ENCODE results near the gene PFN1. TPM values are rescaled to one million over a fixed set of nuclear protein-coding genes. Genes with fewer than 3 reads are reported as not detected.

Gene PFN1
- total RNA-seq: 1,000 to 10,000 TPM; 1,741 to 1,743 TPM

- H3K9me3 Mint-ChIP-seq: no peaks in the 10 kb centered on the region
- peak within 1 kb of the TSS; percentile 100 for H3K4me3 Mint-ChIP-seq
- no peaks in the 10 kb centered on the region for H3K27me3 Mint-ChIP-seq
- peaks cover 31% of the 10 kb centered on the region for H3K36me3 Mint-ChIP-seq
- peak; percentile 93 for DNase-seq (ENCODE audit: low spot score)
- peak within 1 kb of the TSS; percentile 96 for H3K27ac Mint-ChIP-seq
- ATAC-seq: peak; percentile 63 to 79
- H3K4me1 Mint-ChIP-seq (ENCODE audit: low read depth in 2 of 2): peaks cover 47 to 55% of the 10 kb centered on the region in 2 donors
Measured at GRCh38 chr17:4948166-4948930, at the start of gene PFN1. TSS of gene PFN1 (minus strand) at chr17:4948530. CDS start at chr17:4948394, 136 bp downstream.

- H3K36me3 Mint-ChIP-seq: no peaks in the 10 kb centered on the region
- H3K4me3 Mint-ChIP-seq: peak within 1 kb of the TSS; percentile 83
- no peaks in the 10 kb centered on the region for H3K9me3 Mint-ChIP-seq
- peak; percentile 96 to 98 for ATAC-seq
- peaks cover 17 to 21% of the 10 kb centered on the region in 2 donors for H3K4me1 Mint-ChIP-seq (ENCODE audit: low read depth in 2 of 2)
- peak; percentile 92 for DNase-seq (ENCODE audit: low spot score)
- peak within 1 kb of the TSS; percentile 17 to 80 for H3K27ac Mint-ChIP-seq
- H3K27me3 Mint-ChIP-seq: peaks cover 0 to 6% of the 10 kb centered on the region in 2 donors
Measured at GRCh38 chr17:4997302-4998026, 49.1 kb upstream of the PFN1 start, which contains the start of the genes INCA1 and KIF1C. TSS of gene INCA1 (minus strand) at chr17:4997522. CDS start at chr17:4994437, 3,085 bp downstream. TSS of gene KIF1C (plus strand) at chr17:4997950. CDS start at chr17:5000247, 2,297 bp downstream.

GRCh38 chr17:4994081-4994595 lies 45.8 kb upstream of the PFN1 start:
- H3K4me3 Mint-ChIP-seq: no peak overlapping the region
- H3K27ac Mint-ChIP-seq: no peak overlapping the region
- H3K36me3 Mint-ChIP-seq: no peaks in the 10 kb centered on the region
- H3K9me3 Mint-ChIP-seq: no peaks in the 10 kb centered on the region
- ATAC-seq (no peak), DNase-seq (ENCODE audit: low spot score) (no peak)
- H3K27me3 Mint-ChIP-seq: peaks cover 0 to 6% of the 10 kb centered on the region in 2 donors
- peaks cover 18 to 21% of the 10 kb centered on the region in 2 donors for H3K4me1 Mint-ChIP-seq (ENCODE audit: low read depth in 2 of 2)

GRCh38 chr17:4987767-4988567 lies 39.6 kb upstream of the PFN1 start:
- Mint-ChIP-seq H3K4me3 (peak overlapping the region; percentile 97), H3K9me3 (no peaks in the 10 kb centered on the region), H3K27me3 (no peaks in the 10 kb centered on the region), H3K27ac (peak overlapping the region; percentile 92 to 94), H3K36me3 (peaks cover 6% of the 10 kb centered on the region), H3K4me1 (ENCODE audit: low read depth in 2 of 2) (peaks cover 35 to 40% of the 10 kb centered on the region in 2 donors)
- no peak for DNase-seq (ENCODE audit: low spot score)
- ATAC-seq: no peak

- peaks cover 10% of the 10 kb centered on the region for H3K36me3 Mint-ChIP-seq
- H3K4me1 Mint-ChIP-seq (ENCODE audit: low read depth in 2 of 2): peaks cover 35 to 44% of the 10 kb centered on the region in 2 donors
- ATAC-seq (peak; percentile 94), DNase-seq (ENCODE audit: low spot score) (peak; percentile 93)
- H3K4me3 Mint-ChIP-seq: peak within 1 kb of the TSS; percentile 97
- H3K27ac Mint-ChIP-seq: peak within 1 kb of the TSS; percentile 92 to 94
- H3K9me3 Mint-ChIP-seq: no peaks in the 10 kb centered on the region
- no peaks in the 10 kb centered on the region for H3K27me3 Mint-ChIP-seq
Measured at GRCh38 chr17:4986951-4987766, 38.8 kb upstream of the PFN1 start, which contains the start of gene CAMTA2. TSS of gene CAMTA2 (minus strand) at chr17:4987675. CDS start at chr17:4986222, 1,453 bp downstream.

GRCh38 chr17:4986403-4986802 lies 38.1 kb upstream of the PFN1 start:
- DNase-seq (ENCODE audit: low spot score): no peak
- H3K9me3 Mint-ChIP-seq: no peaks in the 10 kb centered on the region

GRCh38 chr17:4982305-4982704 lies 34.0 kb upstream of the PFN1 start:
- Mint-ChIP-seq H3K4me1 (ENCODE audit: low read depth in 2 of 2) (peaks cover 19 to 35% of the 10 kb centered on the region in 2 donors), H3K27ac (peak overlapping the region in 1 of 2 donors; percentile 54), H3K9me3 (no peaks in the 10 kb centered on the region), H3K27me3 (no peaks in the 10 kb centered on the region), H3K4me3 (no peak overlapping the region), H3K36me3 (peaks cover 17% of the 10 kb centered on the region)
- DNase-seq (ENCODE audit: low spot score) (no peak), ATAC-seq (no peak)

More at GRCh38 chr17:4986403-4986802, 38.1 kb upstream of the PFN1 start:
- no peaks in the 10 kb centered on the region for H3K27me3 Mint-ChIP-seq
- H3K4me1 Mint-ChIP-seq (ENCODE audit: low read depth in 2 of 2): peaks cover 35 to 45% of the 10 kb centered on the region in 2 donors
- ATAC-seq: no peak
- peak overlapping the region; percentile 97 for H3K4me3 Mint-ChIP-seq
- peaks cover 11% of the 10 kb centered on the region for H3K36me3 Mint-ChIP-seq
- peak overlapping the region; percentile 92 to 94 for H3K27ac Mint-ChIP-seq

GRCh38 chr17:4980644-4981216 lies 32.4 kb upstream of the PFN1 start:
- H3K4me3 Mint-ChIP-seq: no peak overlapping the region
- DNase-seq (ENCODE audit: low spot score): no peak
- H3K27ac Mint-ChIP-seq: peak overlapping the region; percentile 21 to 72
- peak; percentile 65 to 69 for ATAC-seq
- H3K4me1 Mint-ChIP-seq (ENCODE audit: low read depth in 2 of 2): peaks cover 11 to 26% of the 10 kb centered on the region in 2 donors
- no peaks in the 10 kb centered on the region for H3K9me3 Mint-ChIP-seq
- H3K27me3 Mint-ChIP-seq: no peaks in the 10 kb centered on the region
- peaks cover 18% of the 10 kb centered on the region for H3K36me3 Mint-ChIP-seq

- no peak for ATAC-seq
- no peak overlapping the region for H3K4me3 Mint-ChIP-seq
Measured at GRCh38 chr17:4978726-4979125, 30.4 kb upstream of the PFN1 start.

GRCh38 chr17:4974115-4974670 lies 25.9 kb upstream of the PFN1 start:
- peak overlapping the region in 1 of 2 donors; percentile 68 for H3K27ac Mint-ChIP-seq
- DNase-seq (ENCODE audit: low spot score) (no peak), ATAC-seq (no peak)
- no peaks in the 10 kb centered on the region for H3K9me3 Mint-ChIP-seq
- peaks cover 5 to 20% of the 10 kb centered on the region in 2 donors for H3K4me1 Mint-ChIP-seq (ENCODE audit: low read depth in 2 of 2)
- H3K27me3 Mint-ChIP-seq: no peaks in the 10 kb centered on the region
- no peak overlapping the region for H3K4me3 Mint-ChIP-seq
- H3K36me3 Mint-ChIP-seq: peaks cover 9% of the 10 kb centered on the region

More at GRCh38 chr17:4978726-4979125, 30.4 kb upstream of the PFN1 start:
- DNase-seq (ENCODE audit: low spot score): no peak
- no peak overlapping the region for H3K27ac Mint-ChIP-seq
- H3K4me1 Mint-ChIP-seq (ENCODE audit: low read depth in 2 of 2): peaks cover 9 to 28% of the 10 kb centered on the region in 2 donors
- H3K27me3 Mint-ChIP-seq: no peaks in the 10 kb centered on the region
- H3K9me3 Mint-ChIP-seq: no peaks in the 10 kb centered on the region
- peaks cover 21% of the 10 kb centered on the region for H3K36me3 Mint-ChIP-seq

- Mint-ChIP-seq H3K27ac (peak overlapping the region in 1 of 2 donors; percentile 68), H3K27me3 (no peaks in the 10 kb centered on the region)
Measured at GRCh38 chr17:4973256-4974114, 25.2 kb upstream of the PFN1 start.

More at GRCh38 chr17:4973256-4974114, 25.2 kb upstream of the PFN1 start:
- Mint-ChIP-seq H3K4me3 (no peak overlapping the region), H3K36me3 (peaks cover 9% of the 10 kb centered on the region), H3K4me1 (ENCODE audit: low read depth in 2 of 2) (peaks cover 5 to 20% of the 10 kb centered on the region in 2 donors), H3K9me3 (no peaks in the 10 kb centered on the region)
- no peak for DNase-seq (ENCODE audit: low spot score)
- ATAC-seq: no peak

All from natural killer cell treated with Interleukin-12 subunit alpha and Interleukin-12 subunit beta and Interleukin-15 and Interleukin-18, amount 100 ng/mL, for 72 hours (primary cell).